NCI-H1694 (cell line): ENCODE measurements around the gene NEDD4L.

ENCODE experiments used
- DNase-seq: peaks from one replicate; lab custom pipeline; 2025; lab: John Stamatoyannopoulos, UW

NEDD4L gene

GRCh38 chr18:58054041-58054781, 10.2 kb downstream of the NEDD4L start:
- DNase-seq = no peak

- no peak for DNase-seq
These were observed 12.0 kb downstream of the NEDD4L start for GRCh38 chr18:58055890-58056558.

- DNase-seq = no peak
These were observed 12.8 kb downstream of the NEDD4L start for GRCh38 chr18:58056852-58057251.

GRCh38 chr18:58057291-58057965, 13.4 kb downstream of the NEDD4L start:
- DNase-seq = no peak

GRCh38 chr18:58058720-58059119, 14.7 kb downstream of the NEDD4L start:
- DNase-seq = no peak

- DNase-seq = no peak
These were observed 16.2 kb downstream of the NEDD4L start for GRCh38 chr18:58060254-58060653.

- DNase-seq = no peak
These were observed 17.3 kb downstream of the NEDD4L start for GRCh38 chr18:58061349-58061748.

GRCh38 chr18:58064406-58064998, 20.5 kb downstream of the NEDD4L start:
- DNase-seq = no peak

- no peak for DNase-seq
These were observed 21.9 kb downstream of the NEDD4L start for GRCh38 chr18:58065956-58066355.

- DNase-seq = no peak
These were observed 23.6 kb downstream of the NEDD4L start for GRCh38 chr18:58067601-58068000.

- DNase-seq = no peak
These were observed 25.1 kb downstream of the NEDD4L start for GRCh38 chr18:58069099-58069498.

- DNase-seq = no peak
These were observed 25.8 kb downstream of the NEDD4L start for GRCh38 chr18:58069721-58070292.

GRCh38 chr18:58076052-58076451, 32.0 kb downstream of the NEDD4L start:
- no peak for DNase-seq

GRCh38 chr18:58077329-58077728, 33.3 kb downstream of the NEDD4L start:
- DNase-seq = no peak

GRCh38 chr18:58078889-58079573, 35.0 kb downstream of the NEDD4L start:
- no peak for DNase-seq

GRCh38 chr18:58080451-58080850, 36.4 kb downstream of the NEDD4L start:
- no peak for DNase-seq

- DNase-seq = no peak
These were observed 44.1 kb downstream of the NEDD4L start for GRCh38 chr18:58087928-58088690.

GRCh38 chr18:58088691-58089065, 44.7 kb downstream of the NEDD4L start:
- DNase-seq = no peak

- DNase-seq = no peak
These were observed 47.1 kb downstream of the NEDD4L start for GRCh38 chr18:58091099-58091611.

GRCh38 chr18:58093311-58093803, 49.3 kb downstream of the NEDD4L start:
- DNase-seq = no peak

GRCh38 chr18:58095222-58095621, 51.2 kb downstream of the NEDD4L start:
- DNase-seq = no peak
